IPS-NIHi11 (cell line): ENCODE data around the gene SMIM23.
"Not testable (repeated sequence)": the region's sequence is repeated elsewhere in the genome, so short reads cannot be mapped to it uniquely, and the experiment has no call there.

Experiments
- DNase-seq: peaks from one replicate; pipeline ENCODE4 v3.0.0; 2012; ENCODE audit warnings: mixed read lengths, low spot score

Gene SMIM23

GRCh38 chr5:171773106-171773505 lies 12.5 kb upstream of the SMIM23 start:
- no peak for DNase-seq

GRCh38 chr5:171774418-171774817 lies 11.2 kb upstream of the SMIM23 start:
- no peak for DNase-seq

- DNase-seq, result no peak
Measured at GRCh38 chr5:171776213-171776612, 9.4 kb upstream of the SMIM23 start.

- no peak for DNase-seq
Measured at GRCh38 chr5:171776770-171777759, 8.6 kb upstream of the SMIM23 start.

GRCh38 chr5:171781744-171782143 lies 3.9 kb upstream of the SMIM23 start:
- DNase-seq, result not testable (repeated sequence)

GRCh38 chr5:171782332-171782966 lies 3.2 kb upstream of the SMIM23 start:
- no peak for DNase-seq

GRCh38 chr5:171783051-171783450 lies 2.6 kb upstream of the SMIM23 start:
- DNase-seq, result no peak

GRCh38 chr5:171789353-171789752 lies 3.7 kb downstream of the SMIM23 start:
- DNase-seq, result no peak

- DNase-seq, result no peak
Measured at GRCh38 chr5:171790408-171790807, 4.8 kb downstream of the SMIM23 start.

- DNase-seq, result no peak
Measured at GRCh38 chr5:171794470-171794960, 8.9 kb downstream of the SMIM23 start.

GRCh38 chr5:171795381-171795780 lies 9.8 kb downstream of the SMIM23 start:
- DNase-seq, result no peak

GRCh38 chr5:171796436-171796835 lies 10.8 kb downstream of the SMIM23 start:
- no peak for DNase-seq

- no peak for DNase-seq
Measured at GRCh38 chr5:171797543-171797942, 11.9 kb downstream of the SMIM23 start.

- DNase-seq, result no peak
Measured at GRCh38 chr5:171798418-171798817, 12.8 kb downstream of the SMIM23 start.

- DNase-seq, result no peak
Measured at GRCh38 chr5:171801839-171802238, 16.2 kb downstream of the SMIM23 start.

GRCh38 chr5:171805746-171806145 lies 20.1 kb downstream of the SMIM23 start:
- DNase-seq, result no peak

- peak; percentile 33 for DNase-seq
Measured at GRCh38 chr5:171806976-171807747, 21.5 kb downstream of the SMIM23 start.

GRCh38 chr5:171808453-171808852 lies 22.8 kb downstream of the SMIM23 start:
- DNase-seq, result no peak

- no peak for DNase-seq
Measured at GRCh38 chr5:171808951-171809350, 23.3 kb downstream of the SMIM23 start.

GRCh38 chr5:171810227-171810626 lies 24.6 kb downstream of the SMIM23 start:
- DNase-seq, result no peak

- DNase-seq, result no peak
Measured at GRCh38 chr5:171813270-171813669, 27.7 kb downstream of the SMIM23 start.

GRCh38 chr5:171813813-171814490 lies 28.3 kb downstream of the SMIM23 start:
- DNase-seq, result no peak
